NCI-H460 (cell line): ENCODE measurements around the gene COX14. TPM values are rescaled to one million over a fixed set of nuclear protein-coding genes. Genes with fewer than 3 reads are reported as not detected.

Source experiments
- DNase-seq: peaks from one replicate; pipeline ENCODE4 v3.0.0-alpha.2; 2016; ENCODE audit warnings: low read depth; ENCODE audit errors: extremely low read depth
- total RNA-seq: library from RNA; depleted of rRNA; stranded (reverse); fragments of >200 nt; shearing (Covaris generic); gene quantifications from 2 replicates; pipeline ENCODE4 v1.2.3, GENCODE V29; 2014

COX14 gene
- total RNA-seq, 1 experiment from 2014 or later = 40.8 TPM

- DNase-seq = peak; percentile 88
Observed at GRCh38 chr12:50084775-50085614, 27.0 kb upstream of the COX14 start, which contains the start of gene SMARCD1. SMARCD1 (plus strand) TSS chr12:50085342; CDS start chr12:50085370, 28 bp downstream.

DNA sequence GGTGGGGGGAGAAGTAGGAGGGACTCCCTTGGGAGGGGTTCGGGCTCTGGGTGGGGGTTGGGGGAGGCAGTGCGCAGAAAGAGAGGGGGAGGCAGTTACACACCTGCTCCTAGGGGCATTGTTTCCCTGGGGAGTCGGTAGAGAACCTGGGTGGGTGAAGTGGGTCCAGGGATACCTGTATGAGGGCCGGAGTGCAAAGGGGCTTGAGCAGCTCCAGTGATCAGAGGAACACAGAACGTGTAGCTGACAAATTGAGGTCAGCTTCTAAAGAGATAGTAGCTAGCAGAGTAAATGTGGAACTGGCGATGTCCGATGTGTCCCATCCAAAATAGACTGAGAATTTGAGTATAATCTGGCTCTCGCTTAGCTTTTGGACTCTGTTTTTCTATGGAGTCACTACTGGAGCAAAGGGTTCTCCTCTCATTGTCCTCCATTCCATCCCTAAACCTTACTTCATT is 26.4 kb upstream of the COX14 start:
- no peak for DNase-seq

GRCh38 chr12:50086148-50086547 is 25.9 kb upstream of the COX14 start:
- DNase-seq = no peak

GRCh38 chr12:50087151-50087550 is 24.9 kb upstream of the COX14 start:
- no peak for DNase-seq

DNA sequence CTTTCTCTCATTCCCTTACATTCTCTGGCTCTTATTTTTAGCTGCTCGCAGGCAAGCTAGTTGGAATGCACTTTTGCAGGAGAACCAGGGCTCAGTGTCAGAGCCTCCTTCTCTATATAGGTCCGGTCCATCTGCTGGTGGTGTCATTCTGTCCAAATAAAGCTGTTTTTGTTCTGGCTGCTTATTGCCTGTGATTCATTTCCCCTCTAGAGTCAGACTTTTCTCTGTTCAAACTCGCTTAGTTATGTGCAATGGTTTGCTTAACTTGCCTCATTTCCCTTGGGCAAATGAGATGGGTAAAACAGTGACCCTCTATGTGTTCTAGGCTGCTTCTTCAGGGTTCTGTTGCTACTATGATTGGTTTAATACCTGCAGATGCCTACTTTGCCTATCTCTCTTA is 24.0 kb upstream of the COX14 start:
- peak; percentile 18 for DNase-seq

DNA sequence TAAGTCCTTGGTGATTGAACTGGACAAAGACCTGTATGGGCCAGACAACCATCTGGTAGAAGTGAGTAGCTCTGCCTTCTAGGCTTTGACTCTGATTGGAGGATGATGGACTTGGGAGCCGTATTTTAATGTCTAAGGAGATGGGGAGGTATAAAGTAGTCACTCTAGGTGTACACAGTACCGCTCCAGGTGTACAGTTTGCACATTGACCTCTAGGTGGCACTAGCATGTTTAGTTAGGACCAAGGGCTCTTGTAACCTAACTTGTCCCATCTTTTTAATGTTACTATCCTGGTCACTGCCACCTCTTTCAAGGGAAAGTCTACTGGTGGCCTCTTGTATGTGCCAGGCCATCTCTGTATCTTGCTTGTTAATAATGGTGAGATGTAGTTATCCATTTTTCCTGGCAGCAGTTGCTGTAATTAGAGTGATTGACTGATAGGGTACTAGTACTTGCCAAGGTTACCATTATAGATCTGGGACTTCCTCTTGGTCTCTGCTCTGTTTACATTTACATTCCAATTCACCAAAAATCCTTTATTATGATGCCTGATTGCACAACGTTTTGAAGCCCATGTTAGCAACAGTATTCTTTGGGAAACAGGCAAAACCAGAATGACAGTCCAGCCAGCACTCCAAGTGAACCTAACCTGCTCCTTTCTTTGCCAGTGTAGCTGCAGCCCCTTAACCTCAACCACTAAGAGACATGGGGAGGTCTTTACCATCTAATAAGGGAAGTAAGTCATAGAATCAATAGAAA is 23.3 kb upstream of the COX14 start:
- DNase-seq = peak; percentile 69

GRCh38 chr12:50089730-50090129 is 22.3 kb upstream of the COX14 start:
- DNase-seq = no peak

GRCh38 chr12:50090391-50090790 is 21.6 kb upstream of the COX14 start:
- no peak for DNase-seq

DNA sequence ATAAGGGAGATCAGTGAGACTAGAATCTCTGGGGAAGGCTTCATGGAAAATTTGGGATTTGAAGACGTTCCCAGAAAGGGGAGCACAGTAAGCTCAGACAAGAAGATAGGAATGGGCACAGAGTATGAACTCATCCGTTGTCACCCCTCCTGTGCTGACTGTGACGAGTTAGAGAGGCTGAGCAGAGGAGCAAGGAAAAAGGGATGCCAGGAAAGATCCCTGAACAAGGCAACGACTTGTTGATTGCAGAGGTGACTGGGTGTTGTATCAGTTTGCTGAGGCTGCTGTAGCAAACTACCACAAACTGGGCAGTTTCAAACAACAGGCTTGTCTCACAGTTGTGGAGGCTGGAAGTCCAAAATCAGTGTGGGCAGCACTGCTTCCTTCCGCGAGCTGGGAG is 14.1 kb upstream of the COX14 start:
- DNase-seq = no peak

- no peak for DNase-seq
Observed at GRCh38 chr12:50099302-50100008, 12.6 kb upstream of the COX14 start.

DNA sequence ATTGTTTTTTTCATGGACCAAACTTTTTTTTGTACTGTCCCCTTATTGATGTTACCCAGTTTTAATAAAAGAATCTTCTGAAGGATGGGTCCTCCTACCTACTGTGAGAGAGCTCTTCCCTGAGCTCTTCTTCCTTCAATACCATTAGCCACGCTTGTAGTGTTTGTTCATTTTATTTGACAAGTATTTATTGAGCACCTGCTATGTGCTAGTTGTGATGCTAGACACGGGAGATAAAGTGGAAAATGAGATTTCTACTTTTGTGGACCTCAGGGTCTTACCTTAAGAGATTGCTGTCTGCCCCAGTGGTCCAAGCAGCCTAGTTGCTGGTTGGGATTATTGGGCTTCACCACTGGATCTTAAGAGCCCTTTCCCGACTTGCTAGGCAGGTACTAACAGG is 11.5 kb upstream of the COX14 start:
- no peak for DNase-seq

DNA sequence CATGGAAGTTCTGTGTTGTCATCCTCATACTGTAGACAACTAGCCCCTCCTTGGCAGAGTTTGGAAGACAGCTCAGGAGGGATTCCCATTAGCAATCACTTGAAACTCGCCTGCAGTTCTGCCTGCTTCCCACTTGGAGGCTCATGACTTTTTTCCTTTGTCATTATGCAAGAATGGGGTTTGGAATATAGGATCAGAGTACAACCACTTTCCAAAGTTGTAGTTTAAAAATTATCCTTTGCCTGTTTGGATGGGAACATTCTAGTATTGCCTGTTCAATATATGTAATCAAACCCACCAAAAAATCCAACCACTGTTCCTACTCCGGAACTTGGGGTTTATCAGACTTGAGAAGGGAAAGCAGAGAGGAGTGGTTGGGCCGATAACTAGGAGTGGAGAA is 10.4 kb upstream of the COX14 start:
- DNase-seq = peak; percentile 40

DNA sequence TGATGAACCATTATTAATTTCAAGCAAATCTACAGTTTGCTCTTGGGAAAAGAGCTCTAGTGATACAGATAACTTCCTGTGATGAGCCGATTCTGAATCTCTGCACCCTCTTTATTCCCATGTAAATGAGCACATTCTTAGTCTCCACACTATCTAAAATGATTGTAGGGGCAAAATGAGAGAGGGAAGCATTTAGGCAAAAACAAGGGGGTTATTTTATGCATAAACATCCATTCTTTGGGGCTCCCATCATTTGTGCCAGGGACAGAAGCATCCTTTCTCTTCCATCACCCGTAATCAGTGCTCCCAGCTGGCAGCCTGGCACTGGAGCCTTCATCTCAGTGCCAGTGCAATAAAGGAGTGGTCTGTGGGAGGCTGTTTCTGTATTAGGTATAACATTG is 9.9 kb upstream of the COX14 start:
- no peak for DNase-seq

DNA sequence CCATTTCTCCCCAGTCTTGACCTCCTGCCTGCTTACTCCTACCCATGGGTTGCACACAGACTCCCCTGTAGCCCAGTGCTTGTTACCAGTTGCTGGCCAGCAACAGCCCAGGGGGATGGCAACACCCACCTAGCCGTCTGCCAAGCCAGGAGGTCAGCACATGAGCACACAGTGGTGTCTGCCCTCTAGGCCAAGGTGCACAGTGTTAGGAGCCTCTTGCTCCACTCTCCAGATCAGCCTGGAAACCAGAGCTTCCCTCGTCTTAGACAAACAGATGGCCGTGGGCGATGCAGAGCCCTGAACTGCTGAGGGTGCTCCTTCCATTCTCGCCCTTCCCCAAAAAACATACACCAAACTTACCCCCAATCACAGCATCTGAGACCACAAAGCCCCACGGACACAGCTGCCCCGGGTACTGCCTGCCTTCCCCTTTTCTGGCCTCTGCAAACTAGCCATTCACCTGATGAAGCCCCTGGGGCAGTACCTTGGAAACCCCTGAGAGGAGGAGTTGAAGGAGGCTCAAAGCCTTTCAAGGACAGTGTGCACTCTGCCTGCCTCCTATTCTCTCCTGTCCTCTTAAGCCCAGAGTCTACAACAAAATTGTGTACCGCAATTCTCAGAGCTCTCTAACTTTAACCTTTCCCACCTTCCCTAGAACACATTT is 9.3 kb upstream of the COX14 start:
- no peak for DNase-seq

DNA sequence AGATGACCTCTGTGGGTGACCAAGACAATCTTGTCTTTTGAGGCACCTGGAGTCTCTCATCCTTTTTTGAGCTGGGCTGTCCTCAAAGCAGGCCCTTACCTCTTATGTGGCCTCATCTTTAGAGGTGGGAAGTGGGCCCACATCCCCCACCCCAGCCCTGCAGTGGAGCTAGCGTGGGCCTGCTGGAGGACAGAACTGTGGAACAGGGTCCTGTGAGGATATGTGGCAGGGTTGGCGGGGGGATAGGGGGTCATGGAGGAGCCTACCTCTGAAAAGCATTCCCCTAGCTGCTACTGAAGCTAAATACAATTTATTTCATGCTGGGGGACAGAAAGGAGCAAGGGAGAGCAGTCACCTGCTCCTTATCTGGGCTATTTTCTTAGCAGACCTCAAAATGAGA is 8.7 kb upstream of the COX14 start:
- no peak for DNase-seq

DNA sequence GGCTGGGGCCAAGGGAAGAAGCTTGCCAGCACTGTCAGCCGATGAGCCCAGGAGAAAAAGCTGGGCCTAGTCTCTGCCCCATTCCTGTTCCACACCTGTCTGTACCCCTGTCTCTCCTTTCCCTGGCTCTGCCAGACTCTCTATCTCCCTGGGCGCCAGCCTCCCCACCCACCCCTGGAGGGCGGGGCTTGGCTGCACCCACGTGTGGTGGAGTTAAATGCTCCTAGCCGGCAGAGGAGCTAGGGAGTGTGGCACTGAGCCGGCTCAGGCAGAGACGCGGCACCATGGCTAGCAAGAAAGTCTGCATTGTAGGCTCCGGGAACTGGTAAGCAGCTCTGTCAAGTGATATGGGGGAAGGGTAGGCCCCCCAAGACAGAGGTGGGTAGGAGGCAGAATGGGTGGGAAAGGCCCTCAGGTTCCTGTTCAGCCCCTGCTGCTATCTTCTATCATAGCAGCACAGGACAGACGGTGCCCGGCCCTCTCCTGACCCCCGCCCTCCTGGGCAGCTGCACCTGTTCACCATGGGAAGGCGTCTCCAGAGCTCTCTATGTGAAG is 8.2 kb upstream of the COX14 start, which contains the start of gene GPD1:
GPD1 (plus strand) TSS at position 242 of the 555 bp plus-strand sequence; CDS start at position 285, 43 bp downstream.
- DNase-seq = no peak

- no peak for DNase-seq
Observed at GRCh38 chr12:50104417-50105366, 7.3 kb upstream of the COX14 start.

GRCh38 chr12:50105913-50106450 is 6.1 kb upstream of the COX14 start:
- no peak for DNase-seq

- no peak for DNase-seq
Observed at GRCh38 chr12:50106907-50107306, 5.1 kb upstream of the COX14 start.
